Trophoblast cell (in vitro differentiated cells and primary cell): ENCODE measurements around the gene ATP5PB.
A peak's percentile ranks its signal among the peaks of the same experiment; 100 is the strongest.

Source experiments
- DNase-seq, 2 donors: peaks; one replicate each; pipeline ENCODE4 v3.0.0-alpha.2; 2016
- H2AFZ ChIP-seq: 2 replicates; pipeline ENCODE4 v1.6.1; 2013; ENCODE audit warnings: low read length, moderate library complexity, mild to moderate bottlenecking; ENCODE audit not compliant: insufficient read depth, poor library complexity
- H2AK5ac ChIP-seq: 2 replicates; pipeline ENCODE4 v1.6.1; 2013; ENCODE audit warnings: mild to moderate bottlenecking, low read length
- H2BK120ac ChIP-seq: 2 replicates; pipeline ENCODE4 v1.6.1; 2013; ENCODE audit warnings: low read length, mild to moderate bottlenecking, moderate library complexity; ENCODE audit not compliant: insufficient read depth, poor library complexity
- H2BK12ac ChIP-seq: 2 replicates; pipeline ENCODE4 v1.6.1; 2013; ENCODE audit warnings: mild to moderate bottlenecking, low read length, moderate library complexity
- H2BK5ac ChIP-seq: 2 replicates; pipeline ENCODE4 v1.6.1; 2013; ENCODE audit warnings: low read length, low read depth, moderate library complexity, mild to moderate bottlenecking; ENCODE audit not compliant: poor library complexity
- H3K14ac ChIP-seq: 2 replicates; pipeline ENCODE4 v1.6.1; 2013; ENCODE audit warnings: mild to moderate bottlenecking, low read length
- H3K18ac ChIP-seq: 2 replicates; pipeline ENCODE4 v1.6.1; 2013; ENCODE audit warnings: mild to moderate bottlenecking, low read length
- H3K23ac ChIP-seq: 2 replicates; pipeline ENCODE4 v1.6.1; 2013; ENCODE audit warnings: low read length
- H3K27ac ChIP-seq: 2 replicates; pipeline ENCODE4 v1.5.1; 2013; ENCODE audit warnings: low read depth, mild to moderate bottlenecking, inconsistent platforms, low read length, moderate library complexity
- H3K27me3 ChIP-seq: 2 replicates; pipeline ENCODE4 v1.6.1; 2013; ENCODE audit warnings: inconsistent platforms, mild to moderate bottlenecking, low read length, moderate library complexity; ENCODE audit not compliant: insufficient read depth
- H3K36me3 ChIP-seq, 2 experiments: 1 replicate in 1 of 2; 2 replicates in 1 of 2; pipeline ENCODE4 v1.6.1; 2013; ENCODE audit warnings: low read length in 2 of 2, mild to moderate bottlenecking in 2 of 2, moderate library complexity in 1 of 2; ENCODE audit not compliant: insufficient read depth in 2 of 2, control insufficient read depth in 1 of 2
- H3K4ac ChIP-seq: 2 replicates; pipeline ENCODE4 v1.6.1; 2013; ENCODE audit warnings: low read depth, mild to moderate bottlenecking, low read length, moderate library complexity
- H3K4me1 ChIP-seq, 2 experiments: 1 replicate in 1 of 2; 2 replicates in 1 of 2; pipeline ENCODE4 v1.6.1; 2013; ENCODE audit warnings: low read length in 2 of 2, mild to moderate bottlenecking in 2 of 2, moderate library complexity in 1 of 2; ENCODE audit not compliant: insufficient read depth in 2 of 2, control insufficient read depth in 1 of 2
- H3K4me2 ChIP-seq: 2 replicates; pipeline ENCODE4 v1.6.1; 2013; ENCODE audit warnings: inconsistent platforms, mild to moderate bottlenecking, low read length, moderate library complexity
- H3K4me3 ChIP-seq: 2 replicates; pipeline ENCODE4 v1.5.1; 2013; ENCODE audit warnings: mild to moderate bottlenecking, low read depth, low read length, inconsistent platforms
- H3K79me1 ChIP-seq: one replicate; pipeline ENCODE4 v1.6.1; 2013; ENCODE audit warnings: low read length
- H3K79me2 ChIP-seq: 2 replicates; pipeline ENCODE4 v1.6.1; 2013; ENCODE audit warnings: low read length, mild to moderate bottlenecking; ENCODE audit not compliant: control insufficient read depth, insufficient read depth, poor library complexity
- H3K9ac ChIP-seq: 2 replicates; pipeline ENCODE4 v1.6.1; 2013; ENCODE audit warnings: mild to moderate bottlenecking, low read length
- H3K9me3 ChIP-seq: 2 replicates; pipeline ENCODE4 v1.6.1; 2013; ENCODE audit warnings: low read depth, mild to moderate bottlenecking, control low read depth, inconsistent platforms, low read length; ENCODE audit not compliant: insufficient read depth
- H4K12ac ChIP-seq: 2 replicates; pipeline ENCODE4 v1.6.1; 2013; ENCODE audit warnings: low read depth, mild to moderate bottlenecking, low read length, moderate library complexity
- H4K8ac ChIP-seq: 2 replicates; pipeline ENCODE4 v1.6.1; 2013; ENCODE audit warnings: low read depth, mild to moderate bottlenecking, low read length, moderate library complexity
- H4K91ac ChIP-seq: one replicate; pipeline ENCODE4 v1.6.1; 2013; ENCODE audit warnings: low read depth, mild to moderate bottlenecking, low read length, moderate library complexity
- WGBS: extraction: QIAGEN DNeasy Blood & Tissue Kit; methylation state at CpG from one replicate; pipeline ENCODE4 v1.1.7; 2013; ENCODE audit warnings: missing lambda C conversion rate; ENCODE audit not compliant: insufficient read length, insufficient coverage; ENCODE audit errors: extremely low coverage; 5-methylcytosine and 5-hydroxymethylcytosine counted together

The ATP5PB gene

GRCh38 chr1:111452581-111452980, 3.3 kb downstream of the ATP5PB start:
- no peak overlapping the region for H3K14ac ChIP-seq
- no peaks in the 10 kb centered on the region for H3K9me3 ChIP-seq
- H2AFZ ChIP-seq, result no peak overlapping the region
- H3K79me2 ChIP-seq, result peaks cover 12% of the 10 kb centered on the region
- H3K4me1 ChIP-seq, result peaks cover 0 to 2% of the 10 kb centered on the region in 2 experiments
- H3K36me3 ChIP-seq, result peaks cover 6 to 9% of the 10 kb centered on the region in 2 experiments
- H4K91ac ChIP-seq, result no peak overlapping the region
- no peak overlapping the region for H2AK5ac ChIP-seq
- no peak overlapping the region for H3K4me2 ChIP-seq
- no peak overlapping the region for H4K8ac ChIP-seq
- H3K27ac ChIP-seq, result no peak overlapping the region
- no peaks in the 10 kb centered on the region for H3K27me3 ChIP-seq
- no peak overlapping the region for H2BK120ac ChIP-seq
- no peak overlapping the region for H4K12ac ChIP-seq
- peak; percentile 95 to 98 for DNase-seq
- H2BK5ac ChIP-seq, result no peak overlapping the region
- no CpG with 5 or more reads among the region's 3 CpGs for WGBS
- no peak overlapping the region for H3K23ac ChIP-seq
- no peak overlapping the region for H3K9ac ChIP-seq
- no peak overlapping the region for H3K4ac ChIP-seq
- H3K18ac ChIP-seq, result no peak overlapping the region
- no peak overlapping the region for H3K4me3 ChIP-seq
- peaks cover 9% of the 10 kb centered on the region for H3K79me1 ChIP-seq
- no peak overlapping the region for H2BK12ac ChIP-seq

- Histone ChIP-seq H3K14ac (no peak overlapping the region), H3K27ac (no peak overlapping the region), H4K12ac (no peak overlapping the region), H3K4ac (no peak overlapping the region), H2AK5ac (no peak overlapping the region), H3K9ac (no peak overlapping the region), H2BK120ac (no peak overlapping the region), H2BK5ac (no peak overlapping the region), H3K9me3 (no peaks in the 10 kb centered on the region), H3K4me3 (no peak overlapping the region), H3K79me1 (peaks cover 6% of the 10 kb centered on the region), H4K8ac (no peak overlapping the region), H2AFZ (no peak overlapping the region), H4K91ac (no peak overlapping the region), H3K36me3 (peaks cover 8 to 15% of the 10 kb centered on the region in 2 experiments), H3K23ac (no peak overlapping the region), H3K4me2 (no peak overlapping the region), H3K4me1 (peaks cover 0 to 2% of the 10 kb centered on the region in 2 experiments), H3K18ac (no peak overlapping the region), H2BK12ac (no peak overlapping the region), H3K79me2 (peaks cover 7% of the 10 kb centered on the region), H3K27me3 (no peaks in the 10 kb centered on the region)
- no CpG with 5 or more reads among the region's 3 CpGs for WGBS
- peak; percentile 88 to 95 for DNase-seq
Measured at GRCh38 chr1:111453706-111454105, 4.4 kb downstream of the ATP5PB start.

GRCh38 chr1:111454859-111455641, 5.8 kb downstream of the ATP5PB start:
- Histone ChIP-seq H3K27ac (no peak overlapping the region), H3K4me2 (no peak overlapping the region), H3K14ac (no peak overlapping the region), H2AFZ (no peak overlapping the region), H3K4me1 (peaks cover 0 to 2% of the 10 kb centered on the region in 2 experiments), H3K23ac (no peak overlapping the region), H3K4ac (no peak overlapping the region), H4K91ac (no peak overlapping the region), H3K9ac (no peak overlapping the region), H2AK5ac (no peak overlapping the region), H2BK5ac (no peak overlapping the region), H3K18ac (no peak overlapping the region), H3K9me3 (no peaks in the 10 kb centered on the region), H2BK120ac (no peak overlapping the region), H3K79me1 (no peaks in the 10 kb centered on the region), H3K4me3 (no peak overlapping the region), H3K36me3 (peaks cover 12 to 22% of the 10 kb centered on the region in 2 experiments), H3K79me2 (peaks cover 2% of the 10 kb centered on the region), H2BK12ac (no peak overlapping the region), H4K12ac (no peak overlapping the region), H4K8ac (no peak overlapping the region), H3K27me3 (no peaks in the 10 kb centered on the region)
- DNase-seq, result no peak
- no CpG with 5 or more reads among the region's 5 CpGs for WGBS

GRCh38 chr1:111455642-111456031, 6.4 kb downstream of the ATP5PB start:
- H3K9me3 ChIP-seq, result no peaks in the 10 kb centered on the region
- no peak for DNase-seq
- H3K27ac ChIP-seq, result no peak overlapping the region
- no peak overlapping the region for H2BK12ac ChIP-seq
- no peak overlapping the region for H3K23ac ChIP-seq
- H2AFZ ChIP-seq, result no peak overlapping the region
- no peak overlapping the region for H4K8ac ChIP-seq
- H3K14ac ChIP-seq, result no peak overlapping the region
- H3K4ac ChIP-seq, result no peak overlapping the region
- H4K12ac ChIP-seq, result no peak overlapping the region
- H2AK5ac ChIP-seq, result no peak overlapping the region
- H3K27me3 ChIP-seq, result no peaks in the 10 kb centered on the region
- no peak overlapping the region for H3K9ac ChIP-seq
- no peaks in the 10 kb centered on the region for H3K79me1 ChIP-seq
- H4K91ac ChIP-seq, result no peak overlapping the region
- H2BK5ac ChIP-seq, result no peak overlapping the region
- no peak overlapping the region for H3K18ac ChIP-seq
- no peak overlapping the region for H3K4me3 ChIP-seq
- H3K4me2 ChIP-seq, result no peak overlapping the region
- H3K79me2 ChIP-seq, result no peaks in the 10 kb centered on the region
- no CpG with 5 or more reads among the region's 3 CpGs for WGBS
- H3K36me3 ChIP-seq, result peaks cover 12 to 22% of the 10 kb centered on the region in 2 experiments
- no peaks in the 10 kb centered on the region for H3K4me1 ChIP-seq
- H2BK120ac ChIP-seq, result no peak overlapping the region
